NCI-H2196 treated with DMSO at 0.1 percent for 48 hours (cell line): ENCODE data around the gene AKR1C4.

ENCODE experiments used
- DNase-seq: peaks from one replicate; lab custom pipeline; 2025; ENCODE audit not compliant: unreplicated experiment; lab: John Stamatoyannopoulos, UW

AKR1C4 gene

DNA sequence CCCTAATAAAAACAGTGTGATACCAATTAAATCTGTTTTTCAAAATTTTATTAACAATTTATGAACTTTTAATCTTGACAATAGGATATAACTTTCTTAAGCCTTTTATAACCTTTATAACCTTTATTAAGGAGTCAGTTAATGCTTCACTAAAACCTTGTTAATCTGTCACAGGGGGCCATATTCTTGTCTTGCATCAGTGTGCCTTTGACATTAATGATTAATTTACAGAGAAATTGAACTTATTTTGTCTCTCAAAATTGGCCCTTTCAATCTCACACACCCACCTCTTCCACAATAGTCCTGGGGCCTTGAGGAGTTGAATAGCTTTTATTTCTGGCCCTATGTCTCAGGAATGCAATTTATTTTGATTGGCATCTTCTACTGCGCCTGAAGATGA, 68.5 kb downstream of the AKR1C4 start:
- no peak for DNase-seq

DNA sequence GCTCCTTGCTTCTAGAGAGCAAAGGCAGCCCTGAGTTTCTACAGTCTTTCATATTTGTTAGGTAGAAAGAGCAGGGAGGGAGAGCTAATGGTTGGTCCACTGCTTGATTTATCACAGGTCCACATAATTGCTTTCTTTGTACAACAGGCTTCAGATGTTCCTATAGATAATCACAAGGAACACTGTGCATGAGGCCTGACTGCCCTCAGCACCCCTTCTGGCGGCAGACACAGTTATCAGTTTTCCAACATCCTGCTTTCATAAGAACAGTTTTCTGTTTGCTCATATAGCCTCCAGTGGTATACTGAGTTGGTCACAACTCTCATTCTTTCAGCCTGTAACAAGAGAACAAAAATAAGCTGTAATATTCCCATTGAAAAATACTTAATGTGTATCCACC, 69.7 kb downstream of the AKR1C4 start:
- DNase-seq, result no peak

DNA sequence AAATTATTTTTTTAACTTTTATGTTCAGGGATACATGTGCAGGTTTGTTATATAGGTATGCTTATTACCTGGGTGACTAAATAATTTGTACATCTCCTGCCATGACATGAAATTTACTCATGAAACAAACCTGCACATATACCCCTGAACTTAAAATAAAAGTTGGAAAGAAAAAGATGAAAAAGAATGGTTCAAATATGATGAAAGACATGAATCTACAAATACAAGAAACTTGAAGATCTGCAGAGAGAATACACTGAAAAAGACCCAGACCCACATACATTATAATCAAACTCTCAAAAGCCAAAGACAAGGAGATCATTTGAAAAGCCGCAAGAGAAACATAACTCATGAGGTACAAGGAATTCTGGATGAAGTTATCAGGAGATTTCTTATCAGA, 70.2 kb downstream of the AKR1C4 start:
- no peak for DNase-seq

DNA sequence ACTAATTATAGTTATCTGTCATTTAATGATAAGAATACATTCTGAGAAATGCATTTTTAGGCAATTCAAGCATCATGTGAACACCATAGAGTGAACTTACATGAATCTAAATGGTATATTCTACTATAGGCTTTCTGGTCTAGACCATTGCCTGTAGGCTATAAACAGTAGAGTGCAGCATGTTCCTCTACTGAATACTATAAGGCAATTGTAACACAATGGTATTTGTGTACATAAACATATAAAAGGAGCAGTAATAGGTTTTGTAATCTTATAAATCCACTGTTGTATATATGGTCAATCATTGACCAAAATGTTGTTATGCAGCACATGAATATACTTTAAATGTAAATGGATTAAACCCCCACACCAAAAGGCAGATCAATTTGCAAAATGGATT, 71.6 kb downstream of the AKR1C4 start:
- no peak for DNase-seq
